Liver (tissue), 3 donors: Measurements from ENCODE around the gene CA5A.

ENCODE experiments used
- CTCF ChIP-seq: fragments of 150-350 bp; IDR thresholded peaks from 2 replicates; pipeline ENCODE4 v1.5.1; 2017; ENCODE audit warnings: improper control_type of control experiment, low read depth, low read length; ENCODE audit not compliant: missing input control
- JUND ChIP-seq, 2 donors: IDR thresholded peaks; 2 replicates each; pipeline ENCODE4 v1.6.1; 2016; ENCODE audit warnings: antibody characterized with exemption in 2 of 2
- REST ChIP-seq: IDR thresholded peaks from 2 replicates; pipeline ENCODE4 v1.6.1; 2016; ENCODE audit warnings: antibody characterized with exemption, mild to moderate bottlenecking
- ZBTB33 ChIP-seq: IDR thresholded peaks from 2 replicates; pipeline ENCODE4 v1.6.1; 2016; ENCODE audit warnings: antibody characterized with exemption
- donor health status: healthy.
- donor health status: healthy.

- TF ChIP-seq REST (no peak), CTCF (no peak), ZBTB33 (no peak), JUND (IDR thresholded peaks at IDR 0.05) (no peak)
Observed at GRCh38 chr16:87978127-87978526, 41.8 kb upstream of the CA5A start.
